SK-MEL-5 (cell line): ENCODE data around the gene GALNTL6. TPM values are rescaled to one million over a fixed set of nuclear protein-coding genes. Genes with fewer than 3 reads are reported as not detected.

Experiments used
- DNase-seq: peaks from one replicate; pipeline ENCODE4 v3.0.0-alpha.2; 2016; ENCODE audit warnings: low read depth, low spot score
- in situ Hi-C: cut with HindIII; loops from 2 replicates; pipeline ENCODE4 v1.10.0; 2016; ENCODE audit warnings: low sequenced_read_pairs, high pct_unique_total_duplicates, low pct_unique_long_range_greater_than_20kb
- total RNA-seq: library from RNA; depleted of rRNA; stranded (reverse); fragments of >200 nt; shearing (Covaris generic); gene quantifications from 2 replicates; pipeline ENCODE4 v1.2.3, GENCODE V29; 2014

The GALNTL6 gene
- total RNA-seq, 1 experiment from 2014 or later: 2.4 TPM

GRCh38 chr4:172806841-172807240 is 993.6 kb downstream of the GALNTL6 start:
- DNase-seq: no peak
- in situ Hi-C loops: no loop called here

GRCh38 chr4:172808196-172808595 is 995.0 kb downstream of the GALNTL6 start:
- in situ Hi-C loops: no loop called here
- no peak for DNase-seq

GRCh38 chr4:172809319-172809718 is 996.1 kb downstream of the GALNTL6 start:
- in situ Hi-C loops: no loop called here

DNA sequence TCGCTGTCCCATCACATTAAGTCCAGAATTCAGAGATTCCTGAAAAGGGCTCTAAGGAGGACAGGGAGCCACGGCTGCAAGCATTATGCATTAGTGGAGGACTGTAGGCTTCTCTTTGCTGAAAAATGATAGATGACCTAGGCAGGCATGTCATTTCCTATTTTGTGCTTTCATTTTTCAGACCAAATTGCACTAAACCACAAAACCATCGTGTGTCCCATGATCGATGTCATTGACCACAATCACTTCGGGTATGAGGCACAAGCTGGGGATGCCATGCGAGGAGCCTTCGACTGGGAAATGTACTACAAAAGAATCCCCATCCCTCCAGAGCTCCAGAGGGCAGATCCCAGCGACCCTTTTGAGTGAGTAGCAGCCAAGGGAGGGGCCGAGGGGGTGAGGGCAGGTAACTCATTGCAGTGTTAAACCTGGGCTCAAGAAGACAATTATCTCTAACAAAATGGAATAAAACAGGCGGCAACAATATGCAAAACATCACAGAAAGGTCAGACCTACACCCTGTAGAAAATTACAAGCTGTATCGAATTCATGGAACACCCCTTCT is 1000.2 kb downstream of the GALNTL6 start:
- in situ Hi-C loops: no loop called here
- DNase-seq: no peak

More at GRCh38 chr4:172809319-172809718, 996.1 kb downstream of the GALNTL6 start:
- no peak for DNase-seq

- in situ Hi-C loops: no loop called here
Measured at GRCh38 chr4:172815499-172816164, 1002.4 kb downstream of the GALNTL6 start.

GRCh38 chr4:172818901-172819300 is 1005.7 kb downstream of the GALNTL6 start:
- DNase-seq: no peak
- in situ Hi-C loops: no loop called here

More at GRCh38 chr4:172815499-172816164, 1002.4 kb downstream of the GALNTL6 start:
- DNase-seq: no peak

GRCh38 chr4:172819353-172819752 is 1006.1 kb downstream of the GALNTL6 start:
- DNase-seq: no peak
- in situ Hi-C loops: no loop called here

- DNase-seq: no peak
Measured at GRCh38 chr4:172822331-172822730, 1009.1 kb downstream of the GALNTL6 start.

GRCh38 chr4:172826346-172826745 is 1013.1 kb downstream of the GALNTL6 start:
- DNase-seq: no peak
- in situ Hi-C loops: no loop called here

More at GRCh38 chr4:172822331-172822730, 1009.1 kb downstream of the GALNTL6 start:
- in situ Hi-C loops: no loop called here

DNA sequence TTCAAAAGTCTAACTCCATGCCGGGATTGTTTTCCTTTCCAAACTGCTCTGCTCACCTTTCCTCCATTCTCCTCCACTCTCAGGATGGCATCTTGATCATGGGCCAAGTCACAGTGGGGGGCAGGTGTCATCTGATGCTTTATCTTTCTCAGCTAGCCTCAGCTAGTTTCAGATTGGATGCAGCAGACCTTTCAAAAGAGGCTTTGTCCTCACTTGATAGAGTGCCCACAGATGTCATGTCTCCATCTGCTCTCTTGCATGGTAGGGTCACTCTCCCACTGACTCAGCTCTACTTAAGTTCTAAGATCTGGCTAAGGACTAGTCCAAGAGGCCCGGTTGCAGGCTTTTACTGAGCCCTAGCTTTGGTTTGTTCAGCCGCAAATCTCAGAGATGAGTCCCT is 1013.7 kb downstream of the GALNTL6 start:
- DNase-seq: no peak
- in situ Hi-C loops: no loop called here

DNA sequence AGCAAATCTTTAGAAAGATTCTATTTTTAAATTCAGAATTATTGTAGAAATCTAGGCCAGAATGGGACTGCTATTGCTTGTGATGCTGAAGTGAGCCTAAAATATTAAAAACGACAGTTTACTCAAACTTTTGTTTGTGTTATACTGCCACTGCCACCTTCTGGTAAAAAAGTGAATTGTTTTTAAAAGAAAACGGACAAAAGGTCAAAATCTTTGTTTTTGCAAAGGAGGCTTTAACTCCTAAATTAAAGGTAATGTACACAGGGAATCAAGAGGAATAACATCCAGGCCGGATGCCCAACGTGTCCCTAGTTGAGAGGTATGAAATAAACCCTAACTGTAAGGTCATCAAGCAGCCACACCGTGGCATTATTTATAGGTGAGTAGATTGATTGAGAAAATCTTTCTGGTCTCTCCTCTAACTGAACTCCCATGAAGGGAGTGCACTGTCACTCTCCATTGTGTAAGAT is 1017.1 kb downstream of the GALNTL6 start:
- in situ Hi-C loops: no loop called here
- peak; percentile 55 for DNase-seq

- DNase-seq: no peak
- in situ Hi-C loops: no loop called here
Measured at GRCh38 chr4:172836661-172837060, 1023.5 kb downstream of the GALNTL6 start.

- in situ Hi-C loops: no loop called here
- peak; percentile 20 for DNase-seq
Measured at GRCh38 chr4:172838111-172838510, 1024.9 kb downstream of the GALNTL6 start.

DNA sequence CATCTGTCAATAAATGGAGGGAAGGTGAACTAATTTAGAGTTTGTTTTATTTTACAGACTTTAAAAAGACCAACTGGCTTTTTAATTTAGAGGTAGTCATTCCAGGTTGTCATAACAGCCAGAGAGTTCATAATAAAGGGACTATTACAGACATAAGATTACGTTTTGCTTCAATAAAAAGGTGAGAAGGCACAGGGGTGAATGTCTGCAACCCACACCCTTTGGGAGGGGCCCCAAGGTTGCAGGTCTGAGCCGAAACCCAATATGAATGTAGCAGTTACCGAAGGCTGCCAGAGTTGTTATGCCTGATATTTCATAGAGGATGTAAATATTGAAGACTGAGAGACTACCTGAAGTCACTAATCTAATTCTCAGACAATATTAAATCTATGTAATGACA is 1025.7 kb downstream of the GALNTL6 start:
- in situ Hi-C loops: no loop called here
- DNase-seq: no peak

- no peak for DNase-seq
- in situ Hi-C loops: no loop called here
Measured at GRCh38 chr4:172842779-172843178, 1029.6 kb downstream of the GALNTL6 start.

DNA sequence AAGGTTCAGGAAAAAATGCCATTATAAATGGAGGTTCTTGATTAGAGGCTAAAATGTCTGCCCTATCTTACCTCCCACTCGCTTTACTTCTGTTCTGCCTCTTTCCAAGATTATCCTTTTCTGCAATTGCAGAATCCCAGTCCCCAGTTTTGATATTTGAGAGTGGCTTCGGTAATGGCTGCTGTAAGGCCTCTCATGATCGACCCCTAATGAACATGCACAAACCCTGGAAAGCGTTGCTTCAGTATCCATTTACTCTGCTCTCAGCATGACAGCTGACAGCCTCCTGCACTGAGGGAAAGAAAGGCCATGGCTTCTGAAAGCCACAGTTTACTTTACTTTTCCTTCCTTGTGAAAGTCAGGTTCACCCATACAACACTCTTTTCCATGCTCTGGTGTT is 1030.0 kb downstream of the GALNTL6 start:
- DNase-seq: no peak
- in situ Hi-C loops: no loop called here

DNA sequence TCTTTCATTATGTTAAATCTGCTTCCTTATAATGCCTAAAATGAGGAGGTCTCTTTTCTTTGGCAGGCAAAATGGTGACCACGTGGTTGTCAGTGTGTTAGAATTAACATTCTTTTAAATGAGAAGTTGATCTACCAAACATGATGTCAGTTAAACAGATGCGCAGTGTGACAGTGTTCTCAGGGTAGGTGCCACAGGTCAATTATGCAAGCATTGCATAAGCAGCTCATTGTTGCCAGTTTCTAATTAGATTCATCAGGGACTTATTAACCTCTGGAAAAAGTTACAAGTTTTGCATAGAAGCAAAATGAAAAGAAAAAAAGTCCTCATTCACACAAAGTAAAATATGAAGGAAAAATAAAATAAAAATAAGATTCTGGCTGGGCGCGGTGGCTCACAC is 1031.4 kb downstream of the GALNTL6 start:
- in situ Hi-C loops: no loop called here
- no peak for DNase-seq

DNA sequence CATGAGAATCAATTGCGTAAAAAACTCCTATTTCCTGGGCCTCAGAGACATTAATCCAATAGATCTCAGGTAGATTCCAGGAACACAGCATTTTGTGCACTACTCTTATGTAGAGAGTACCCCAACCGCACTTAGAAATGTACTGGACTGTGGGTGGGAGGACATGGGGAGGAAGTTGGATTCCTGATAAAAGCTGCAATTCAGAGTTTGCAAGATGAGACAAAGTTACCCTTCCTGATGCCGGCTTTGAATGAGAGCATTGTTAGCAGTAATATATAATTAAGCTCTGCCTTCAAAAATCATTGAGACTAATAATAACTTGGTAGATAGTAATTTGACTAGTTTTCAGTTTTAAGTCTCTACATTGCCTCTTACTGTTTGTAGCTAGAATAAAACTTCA is 1032.1 kb downstream of the GALNTL6 start:
- DNase-seq: no peak
- in situ Hi-C loops: no loop called here

DNA sequence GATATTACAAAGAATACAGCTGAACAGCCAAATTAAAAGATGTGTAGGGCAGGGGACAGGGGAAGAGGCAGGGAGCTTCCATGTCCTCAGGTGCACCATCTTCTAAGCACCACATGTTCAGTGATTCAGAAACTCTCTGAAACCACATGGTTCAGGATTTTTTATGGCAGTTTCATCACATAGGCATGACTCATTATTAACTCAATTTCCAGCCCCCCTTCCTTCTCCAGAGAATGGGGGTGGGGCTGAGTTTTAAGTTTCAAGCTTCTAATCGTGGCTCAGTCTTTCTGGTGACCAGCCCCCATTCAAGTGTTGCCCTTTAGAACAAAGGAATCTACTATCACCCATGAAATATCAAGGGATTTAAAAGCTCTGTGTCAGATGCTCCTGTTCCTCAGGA is 1037.6 kb downstream of the GALNTL6 start:
- in situ Hi-C loops: no loop called here

More for the DNA sequence above, 1037.6 kb downstream of the GALNTL6 start:
- DNase-seq: peak; percentile 78
